Measurements from ENCODE around the gene DOP1B.

The DOP1B gene

GRCh38 chr21:36186081-36186480 lies 29.5 kb downstream of the DOP1B start:
- no peaks in the 10 kb centered on the region for H3K27me3 Mint-ChIP-seq (ENCODE audit: low read depth)
- H3K4me3 Mint-ChIP-seq, result no peak overlapping the region
- H3K4me1 Mint-ChIP-seq, result no peaks in the 10 kb centered on the region
- TF ChIP-seq, protein P1, sequence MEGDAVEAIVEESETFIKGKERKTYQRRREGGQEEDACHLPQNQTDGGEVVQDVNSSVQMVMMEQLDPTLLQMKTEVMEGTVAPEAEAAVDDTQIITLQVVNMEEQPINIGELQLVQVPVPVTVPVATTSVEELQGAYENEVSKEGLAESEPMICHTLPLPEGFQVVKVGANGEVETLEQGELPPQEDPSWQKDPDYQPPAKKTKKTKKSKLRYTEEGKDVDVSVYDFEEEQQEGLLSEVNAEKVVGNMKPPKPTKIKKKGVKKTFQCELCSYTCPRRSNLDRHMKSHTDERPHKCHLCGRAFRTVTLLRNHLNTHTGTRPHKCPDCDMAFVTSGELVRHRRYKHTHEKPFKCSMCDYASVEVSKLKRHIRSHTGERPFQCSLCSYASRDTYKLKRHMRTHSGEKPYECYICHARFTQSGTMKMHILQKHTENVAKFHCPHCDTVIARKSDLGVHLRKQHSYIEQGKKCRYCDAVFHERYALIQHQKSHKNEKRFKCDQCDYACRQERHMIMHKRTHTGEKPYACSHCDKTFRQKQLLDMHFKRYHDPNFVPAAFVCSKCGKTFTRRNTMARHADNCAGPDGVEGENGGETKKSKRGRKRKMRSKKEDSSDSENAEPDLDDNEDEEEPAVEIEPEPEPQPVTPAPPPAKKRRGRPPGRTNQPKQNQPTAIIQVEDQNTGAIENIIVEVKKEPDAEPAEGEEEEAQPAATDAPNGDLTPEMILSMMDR (IDR thresholded peaks at IDR 0.05; ENCODE audit: unreplicated experiment in 3 of 3), result no peak
- no peaks in the 10 kb centered on the region for H3K9me3 Mint-ChIP-seq
- H3K36me3 Mint-ChIP-seq (ENCODE audit: low read depth), result no peaks in the 10 kb centered on the region
- H3K27ac Mint-ChIP-seq, result no peak overlapping the region

DNA sequence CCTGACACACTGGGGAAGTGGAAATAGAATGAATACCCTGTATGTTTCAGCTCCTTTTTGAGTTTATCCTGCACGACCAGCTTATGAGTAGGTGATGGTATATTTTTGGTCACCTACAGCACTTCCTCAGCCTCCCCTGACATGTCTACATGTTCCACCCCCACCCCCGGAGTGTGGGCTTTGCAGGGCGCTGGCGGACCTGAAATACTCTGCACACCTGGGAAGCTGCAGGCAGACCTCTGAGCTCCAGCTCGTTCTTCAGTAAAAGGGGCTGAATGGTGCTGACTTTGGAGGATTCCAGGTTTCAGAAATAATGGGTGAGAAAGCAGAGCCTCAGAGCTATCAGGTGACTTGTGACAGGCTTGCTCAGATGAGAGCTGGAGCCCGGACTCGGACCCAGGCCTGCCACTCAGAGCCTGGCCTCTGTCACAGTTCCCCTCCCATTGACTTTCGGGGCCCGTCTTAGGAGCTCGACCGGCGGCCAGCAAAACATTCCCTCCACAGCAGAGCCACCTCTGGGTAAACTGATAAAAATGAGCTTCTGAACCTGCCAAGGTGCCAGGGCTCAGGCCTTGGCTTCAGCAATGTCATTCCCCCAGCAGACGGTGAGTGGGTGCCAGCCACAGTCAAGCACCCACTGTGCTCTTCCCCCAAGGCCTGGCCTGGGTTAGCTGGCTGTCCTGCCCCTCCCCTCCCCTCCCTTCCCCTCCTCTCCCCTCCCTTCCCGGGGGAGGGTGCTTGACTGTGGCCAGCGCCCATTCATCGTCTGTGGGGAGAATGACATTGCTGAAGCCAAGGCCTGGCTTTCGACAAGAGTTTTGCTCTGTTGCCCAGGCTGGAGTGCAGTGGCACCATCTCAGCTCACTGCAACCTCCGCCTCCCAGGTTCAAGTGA lies 30.1 kb downstream of the DOP1B start:
- Mint-ChIP-seq H3K9me3 (no peaks in the 10 kb centered on the region), H3K4me1 (no peaks in the 10 kb centered on the region), H3K27me3 (ENCODE audit: low read depth) (no peaks in the 10 kb centered on the region), H3K36me3 (ENCODE audit: low read depth) (no peaks in the 10 kb centered on the region), H3K27ac (no peak overlapping the region), H3K4me3 (no peak overlapping the region)
- TF ChIP-seq, protein P1 (IDR thresholded peaks at IDR 0.05; ENCODE audit: unreplicated experiment in 3 of 3), result no peak

- H3K27me3 Mint-ChIP-seq (ENCODE audit: low read depth), result no peaks in the 10 kb centered on the region
- no peaks in the 10 kb centered on the region for H3K4me1 Mint-ChIP-seq
- H3K36me3 Mint-ChIP-seq (ENCODE audit: low read depth), result no peaks in the 10 kb centered on the region
- H3K9me3 Mint-ChIP-seq, result no peaks in the 10 kb centered on the region
- H3K4me3 Mint-ChIP-seq, result no peak overlapping the region
- TF ChIP-seq, protein P1 (IDR thresholded peaks at IDR 0.05; ENCODE audit: unreplicated experiment in 3 of 3), result no peak
- peak overlapping the region in 1 of 3 experiments; percentile 35 for H3K27ac Mint-ChIP-seq
These were observed 31.6 kb downstream of the DOP1B start for GRCh38 chr21:36188081-36188681.

GRCh38 chr21:36188937-36189336 lies 32.3 kb downstream of the DOP1B start:
- Mint-ChIP-seq H3K27ac (no peak overlapping the region), H3K27me3 (ENCODE audit: low read depth) (no peaks in the 10 kb centered on the region), H3K9me3 (no peaks in the 10 kb centered on the region), H3K4me1 (no peaks in the 10 kb centered on the region), H3K4me3 (no peak overlapping the region), H3K36me3 (ENCODE audit: low read depth) (no peaks in the 10 kb centered on the region)
- TF ChIP-seq, protein P1 (IDR thresholded peaks at IDR 0.05; ENCODE audit: unreplicated experiment in 3 of 3), result no peak

- Mint-ChIP-seq H3K27ac (no peak overlapping the region), H3K27me3 (ENCODE audit: low read depth) (no peaks in the 10 kb centered on the region), H3K36me3 (ENCODE audit: low read depth) (no peaks in the 10 kb centered on the region), H3K9me3 (no peaks in the 10 kb centered on the region), H3K4me1 (no peaks in the 10 kb centered on the region), H3K4me3 (no peak overlapping the region)
- TF ChIP-seq, protein P1 (IDR thresholded peaks at IDR 0.05; ENCODE audit: unreplicated experiment in 3 of 3), result no peak
These were observed 34.1 kb downstream of the DOP1B start for GRCh38 chr21:36190736-36191135.
